Measurements from ENCODE around the gene CNOT9.

The CNOT9 gene

GRCh38 chr2:218577482-218578220 lies 9.0 kb downstream of the CNOT9 start:
- Histone ChIP-seq H3K4me1 (ENCODE audit: control insufficient read depth, insufficient read depth, low read length, unreplicated experiment) (peaks cover 13% of the 10 kb centered on the region), H3K4me3 (ENCODE audit: low read depth, low read length) (no peak overlapping the region), H2AFZ (ENCODE audit: low read length, unreplicated experiment) (no peak overlapping the region), H3K27me3 (ENCODE audit: insufficient read depth, low read length) (no peaks in the 10 kb centered on the region), H3K27ac (ENCODE audit: low read depth, low read length) (no peak overlapping the region), H3K79me2 (ENCODE audit: control insufficient read depth, insufficient read depth, low read length, unreplicated experiment) (peaks cover 78% of the 10 kb centered on the region), H3K36me3 (ENCODE audit: insufficient read depth, low read length) (peaks cover 5% of the 10 kb centered on the region; the same call in 1 of the 2 replicates)

GRCh38 chr2:218578272-218578877 lies 9.7 kb downstream of the CNOT9 start:
- Histone ChIP-seq H2AFZ (ENCODE audit: low read length, unreplicated experiment) (no peak overlapping the region), H3K27me3 (ENCODE audit: insufficient read depth, low read length) (no peaks in the 10 kb centered on the region), H3K79me2 (ENCODE audit: control insufficient read depth, insufficient read depth, low read length, unreplicated experiment) (peaks cover 72% of the 10 kb centered on the region), H3K36me3 (ENCODE audit: insufficient read depth, low read length) (peaks cover 10% of the 10 kb centered on the region), H3K4me1 (ENCODE audit: control insufficient read depth, insufficient read depth, low read length, unreplicated experiment) (peaks cover 14% of the 10 kb centered on the region), H3K4me3 (ENCODE audit: low read depth, low read length) (no peak overlapping the region), H3K27ac (ENCODE audit: low read depth, low read length) (no peak overlapping the region)

- H3K79me2 ChIP-seq (ENCODE audit: control insufficient read depth, insufficient read depth, low read length, unreplicated experiment) = peaks cover 44% of the 10 kb centered on the region
These were observed 13.4 kb downstream of the CNOT9 start for GRCh38 chr2:218582076-218582475.

GRCh38 chr2:218583983-218584850 lies 15.6 kb downstream of the CNOT9 start:
- H3K36me3 ChIP-seq (ENCODE audit: insufficient read depth, low read length) = peaks cover 19% of the 10 kb centered on the region
- no peak overlapping the region for H2AFZ ChIP-seq (ENCODE audit: low read length, unreplicated experiment)
- no peak overlapping the region for H3K27ac ChIP-seq (ENCODE audit: low read depth, low read length)
- H3K79me2 ChIP-seq (ENCODE audit: control insufficient read depth, insufficient read depth, low read length, unreplicated experiment) = peaks cover 24% of the 10 kb centered on the region
- H3K27me3 ChIP-seq (ENCODE audit: insufficient read depth, low read length) = no peaks in the 10 kb centered on the region
- H3K4me3 ChIP-seq (ENCODE audit: low read depth, low read length) = no peak overlapping the region
- H3K4me1 ChIP-seq (ENCODE audit: control insufficient read depth, insufficient read depth, low read length, unreplicated experiment) = peaks cover 14% of the 10 kb centered on the region

More at GRCh38 chr2:218582076-218582475, 13.4 kb downstream of the CNOT9 start:
- no peak overlapping the region for H2AFZ ChIP-seq (ENCODE audit: low read length, unreplicated experiment)
- no peaks in the 10 kb centered on the region for H3K27me3 ChIP-seq (ENCODE audit: insufficient read depth, low read length)
- peak overlapping the region; percentile 36 for H3K27ac ChIP-seq (ENCODE audit: low read depth, low read length)
- H3K36me3 ChIP-seq (ENCODE audit: insufficient read depth, low read length) = peaks cover 19% of the 10 kb centered on the region
- H3K4me3 ChIP-seq (ENCODE audit: low read depth, low read length) = no peak overlapping the region
- H3K4me1 ChIP-seq (ENCODE audit: control insufficient read depth, insufficient read depth, low read length, unreplicated experiment) = peaks cover 14% of the 10 kb centered on the region

- Histone ChIP-seq H3K4me1 (ENCODE audit: control insufficient read depth, insufficient read depth, low read length, unreplicated experiment) (peaks cover 14% of the 10 kb centered on the region), H3K4me3 (ENCODE audit: low read depth, low read length) (no peak overlapping the region), H3K79me2 (ENCODE audit: control insufficient read depth, insufficient read depth, low read length, unreplicated experiment) (peaks cover 18% of the 10 kb centered on the region), H3K36me3 (ENCODE audit: insufficient read depth, low read length) (peaks cover 19% of the 10 kb centered on the region), H3K27me3 (ENCODE audit: insufficient read depth, low read length) (no peaks in the 10 kb centered on the region), H2AFZ (ENCODE audit: low read length, unreplicated experiment) (no peak overlapping the region), H3K27ac (ENCODE audit: low read depth, low read length) (no peak overlapping the region)
These were observed 16.9 kb downstream of the CNOT9 start for GRCh38 chr2:218585541-218585940.

GRCh38 chr2:218605432-218605831 lies 36.8 kb downstream of the CNOT9 start:
- Histone ChIP-seq H3K27me3 (ENCODE audit: insufficient read depth, low read length) (no peaks in the 10 kb centered on the region), H2AFZ (ENCODE audit: low read length, unreplicated experiment) (no peak overlapping the region), H3K4me3 (ENCODE audit: low read depth, low read length) (no peak overlapping the region), H3K36me3 (ENCODE audit: insufficient read depth, low read length) (no peaks in the 10 kb centered on the region), H3K79me2 (ENCODE audit: control insufficient read depth, insufficient read depth, low read length, unreplicated experiment) (no peaks in the 10 kb centered on the region), H3K4me1 (ENCODE audit: control insufficient read depth, insufficient read depth, low read length, unreplicated experiment) (peaks cover 19% of the 10 kb centered on the region), H3K27ac (ENCODE audit: low read depth, low read length) (no peak overlapping the region)

GRCh38 chr2:218607436-218608115 lies 38.9 kb downstream of the CNOT9 start, which contains the start of gene PLCD4:
Gene PLCD4, plus strand, starts transcription at chr2:218607899. Its CDS starts 7,841 bp downstream, at chr2:218615740.
- peak within 1 kb of the TSS; percentile 8 for H3K27ac ChIP-seq (ENCODE audit: low read depth, low read length)
- no peaks in the 10 kb centered on the region for H3K27me3 ChIP-seq (ENCODE audit: insufficient read depth, low read length)
- peak within 1 kb of the TSS; percentile 56 for H3K4me3 ChIP-seq (ENCODE audit: low read depth, low read length)
- H3K36me3 ChIP-seq (ENCODE audit: insufficient read depth, low read length) = no peaks in the 10 kb centered on the region
- no peaks in the 10 kb centered on the region for H3K79me2 ChIP-seq (ENCODE audit: control insufficient read depth, insufficient read depth, low read length, unreplicated experiment)
- H2AFZ ChIP-seq (ENCODE audit: low read length, unreplicated experiment) = peak within 1 kb of the TSS; percentile 79
- peaks cover 19% of the 10 kb centered on the region for H3K4me1 ChIP-seq (ENCODE audit: control insufficient read depth, insufficient read depth, low read length, unreplicated experiment)

- no peaks in the 10 kb centered on the region for H3K36me3 ChIP-seq (ENCODE audit: insufficient read depth, low read length)
- H2AFZ ChIP-seq (ENCODE audit: low read length, unreplicated experiment) = no peak overlapping the region
- H3K4me1 ChIP-seq (ENCODE audit: control insufficient read depth, insufficient read depth, low read length, unreplicated experiment) = no peaks in the 10 kb centered on the region
- H3K4me3 ChIP-seq (ENCODE audit: low read depth, low read length) = no peak overlapping the region
- no peaks in the 10 kb centered on the region for H3K27me3 ChIP-seq (ENCODE audit: insufficient read depth, low read length)
- H3K79me2 ChIP-seq (ENCODE audit: control insufficient read depth, insufficient read depth, low read length, unreplicated experiment) = no peaks in the 10 kb centered on the region
- H3K27ac ChIP-seq (ENCODE audit: low read depth, low read length) = no peak overlapping the region
These were observed 47.3 kb downstream of the CNOT9 start for GRCh38 chr2:218615868-218616315.

GRCh38 chr2:218618102-218618860 lies 49.6 kb downstream of the CNOT9 start:
- no peaks in the 10 kb centered on the region for H3K79me2 ChIP-seq (ENCODE audit: control insufficient read depth, insufficient read depth, low read length, unreplicated experiment)
- no peaks in the 10 kb centered on the region for H3K27me3 ChIP-seq (ENCODE audit: insufficient read depth, low read length)
- H3K36me3 ChIP-seq (ENCODE audit: insufficient read depth, low read length) = no peaks in the 10 kb centered on the region
- no peak overlapping the region for H2AFZ ChIP-seq (ENCODE audit: low read length, unreplicated experiment)
- peaks cover 8% of the 10 kb centered on the region for H3K4me1 ChIP-seq (ENCODE audit: control insufficient read depth, insufficient read depth, low read length, unreplicated experiment)
- H3K27ac ChIP-seq (ENCODE audit: low read depth, low read length) = no peak overlapping the region
- no peak overlapping the region for H3K4me3 ChIP-seq (ENCODE audit: low read depth, low read length)
